NCI-H1048 (cell line): ENCODE data around the gene SNRPD3.
"Not testable (repeated sequence)": the region's sequence is repeated elsewhere in the genome, so short reads cannot be mapped to it uniquely, and the experiment has no call there.

Source experiments
- DNase-seq: peaks from one replicate; lab custom pipeline; 2025; lab: John Stamatoyannopoulos, UW

The SNRPD3 gene

DNA sequence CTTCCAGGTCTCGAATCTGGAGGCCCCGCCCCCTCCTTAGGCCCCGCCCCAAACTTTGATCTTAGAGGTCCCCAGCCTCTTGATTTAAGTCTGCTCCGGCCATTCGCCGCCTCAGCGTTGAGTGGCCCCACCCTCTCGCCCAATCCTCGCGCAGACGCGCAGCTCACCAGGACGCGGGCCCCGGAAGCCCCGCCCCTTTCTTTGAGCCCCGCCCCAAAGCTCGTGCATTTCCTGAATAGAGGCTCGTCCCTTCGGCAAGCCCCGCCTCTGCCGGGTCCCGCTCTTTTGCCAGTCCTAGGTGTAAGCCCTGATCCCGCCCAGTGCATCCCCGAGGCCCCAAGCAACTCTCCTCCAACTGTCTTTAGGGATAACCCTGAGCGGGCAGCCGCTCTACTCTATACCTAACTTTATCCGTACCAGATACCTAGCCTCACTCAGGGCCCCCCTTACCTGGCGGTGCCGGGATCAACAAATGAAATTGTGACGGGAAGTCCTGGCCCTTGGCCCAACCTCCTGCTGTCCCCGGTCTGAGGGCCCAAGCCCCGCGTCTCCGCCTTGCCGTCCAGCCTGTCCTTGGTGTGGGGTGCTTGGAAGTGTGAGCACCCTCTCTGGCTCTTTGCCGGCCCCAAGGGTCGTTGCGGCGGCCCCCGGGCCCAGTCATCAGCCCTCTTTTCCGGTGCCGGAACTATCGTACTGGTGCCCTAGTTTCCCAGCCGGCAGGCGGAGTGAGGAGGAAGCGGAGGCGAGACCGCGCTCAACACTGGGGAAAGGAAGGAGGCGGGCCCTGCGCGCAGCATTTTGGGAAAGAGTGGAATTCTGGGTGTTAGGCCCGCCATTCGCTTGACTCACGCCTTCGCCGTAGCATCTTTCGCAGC is at the start of gene SNRPD3:
TSS of gene SNRPD3 (plus strand) at position 835 of the 875 bp plus-strand sequence. CDS start 1,676 bp downstream, outside the sequence.
- peak; percentile 94 for DNase-seq

DNA sequence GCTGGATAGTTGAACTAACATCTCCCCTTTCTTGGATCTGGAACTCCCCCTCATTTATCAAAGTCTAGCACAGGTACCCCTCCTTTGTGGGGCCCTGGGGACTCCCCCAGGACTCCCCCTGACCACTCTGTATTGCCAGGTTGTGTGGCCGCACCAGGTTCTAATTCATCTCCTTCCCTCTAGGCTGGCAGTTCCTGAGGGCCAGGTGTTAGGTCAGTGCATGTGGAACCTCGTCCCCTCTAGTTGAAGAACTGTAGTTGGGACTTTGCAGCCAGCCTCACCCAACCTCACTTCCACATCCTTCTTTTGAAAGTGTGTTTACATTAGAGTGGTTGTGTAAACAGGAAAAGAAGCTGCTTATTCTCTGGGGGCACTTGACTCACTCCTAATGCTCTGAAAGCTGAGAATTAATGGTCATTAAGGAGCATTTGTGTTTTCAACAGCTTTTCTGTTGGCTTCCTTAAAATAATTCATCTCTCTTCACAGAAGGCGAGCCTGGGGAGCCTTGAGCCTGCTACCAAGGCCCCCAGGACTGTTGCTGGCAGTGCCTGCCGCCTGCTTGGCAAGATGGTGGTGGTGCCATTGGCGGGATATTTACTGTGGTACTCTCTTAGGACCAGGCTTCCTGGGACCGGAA is 48.9 kb upstream of the SNRPD3 start:
- no peak for DNase-seq

DNA sequence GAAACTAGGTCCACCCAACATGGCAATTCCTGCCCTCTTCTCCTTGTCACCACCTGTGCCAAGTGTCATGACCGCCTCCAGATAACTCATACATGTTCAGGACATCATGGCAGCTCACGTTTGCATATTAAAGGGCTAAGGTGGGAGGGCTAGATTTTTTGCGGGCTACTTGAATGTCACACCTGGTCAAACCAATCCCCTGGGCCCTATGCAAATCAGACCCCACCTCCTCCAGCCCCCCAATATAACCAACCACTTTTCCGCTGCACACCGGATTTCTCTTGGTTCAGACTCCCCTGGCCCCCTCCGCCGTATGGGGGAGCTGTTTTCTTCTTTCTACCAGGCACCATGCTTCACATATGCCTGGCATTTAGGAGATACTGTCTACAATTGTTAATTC is 48.1 kb upstream of the SNRPD3 start:
- no peak for DNase-seq

DNA sequence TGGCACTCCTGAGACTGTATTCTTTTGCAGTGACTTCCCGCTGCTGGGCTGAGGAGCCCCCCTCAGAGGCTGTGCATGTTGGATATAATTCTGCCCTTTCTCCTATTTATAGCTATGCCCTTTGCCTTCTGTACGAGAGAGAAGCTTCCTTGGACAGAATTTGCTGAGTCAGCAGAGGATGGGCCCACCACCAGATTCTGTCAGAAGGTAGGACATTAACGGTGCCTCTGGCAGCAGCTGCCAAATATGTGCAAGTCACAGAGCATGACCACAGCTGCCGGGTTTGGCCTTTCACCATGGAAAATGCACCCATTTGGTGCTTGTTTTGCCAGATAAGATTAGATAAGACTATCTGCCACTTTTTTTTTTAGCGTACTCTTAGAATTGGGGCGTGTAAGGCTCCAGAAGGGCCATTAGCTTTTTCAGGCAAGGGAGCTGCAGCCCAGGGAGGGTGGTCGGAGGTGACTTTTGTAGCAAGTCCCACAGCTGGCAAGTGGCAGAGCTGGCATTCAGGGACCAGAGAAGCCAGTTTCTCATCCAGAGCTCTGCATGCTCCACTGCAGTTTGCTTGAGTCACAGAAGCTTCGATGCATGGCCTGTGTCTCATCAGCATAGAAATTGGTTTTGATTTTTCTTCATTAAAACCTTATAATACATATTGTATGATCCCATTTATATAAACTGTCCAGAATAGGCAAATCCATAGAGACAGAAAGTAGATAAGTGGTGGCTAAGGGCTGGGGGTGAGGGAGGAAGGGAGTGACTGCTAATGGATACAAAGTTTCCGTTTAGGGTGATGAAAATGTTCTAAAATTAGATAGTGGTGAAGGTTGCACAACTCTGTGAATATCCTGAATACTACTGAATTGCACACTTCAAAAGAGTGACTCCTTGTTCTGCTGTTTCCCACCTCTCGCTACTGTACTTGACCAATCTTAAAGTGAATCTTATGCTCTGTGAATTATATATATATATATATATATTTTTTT is 44.9 kb upstream of the SNRPD3 start:
- DNase-seq = no peak

DNA sequence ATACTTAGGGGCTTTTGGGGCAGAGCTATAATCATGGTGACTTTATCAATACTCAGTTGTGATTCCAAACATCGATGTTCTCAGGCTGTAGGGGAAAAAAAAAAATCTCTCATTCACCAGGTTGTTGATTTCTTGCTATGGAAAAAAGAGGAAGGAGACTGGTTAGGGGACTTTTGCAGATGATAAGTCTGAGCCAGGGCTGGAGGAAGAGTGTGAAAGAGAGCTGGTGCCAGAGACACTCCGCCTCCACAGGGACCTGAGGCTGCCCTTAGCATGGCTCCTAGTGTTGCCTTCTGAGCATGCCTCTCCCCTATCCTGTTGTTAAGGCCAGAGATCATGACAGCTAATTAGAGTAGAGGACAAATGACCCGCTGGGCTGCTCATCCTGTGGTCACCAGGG is 43.8 kb upstream of the SNRPD3 start:
- no peak for DNase-seq

DNA sequence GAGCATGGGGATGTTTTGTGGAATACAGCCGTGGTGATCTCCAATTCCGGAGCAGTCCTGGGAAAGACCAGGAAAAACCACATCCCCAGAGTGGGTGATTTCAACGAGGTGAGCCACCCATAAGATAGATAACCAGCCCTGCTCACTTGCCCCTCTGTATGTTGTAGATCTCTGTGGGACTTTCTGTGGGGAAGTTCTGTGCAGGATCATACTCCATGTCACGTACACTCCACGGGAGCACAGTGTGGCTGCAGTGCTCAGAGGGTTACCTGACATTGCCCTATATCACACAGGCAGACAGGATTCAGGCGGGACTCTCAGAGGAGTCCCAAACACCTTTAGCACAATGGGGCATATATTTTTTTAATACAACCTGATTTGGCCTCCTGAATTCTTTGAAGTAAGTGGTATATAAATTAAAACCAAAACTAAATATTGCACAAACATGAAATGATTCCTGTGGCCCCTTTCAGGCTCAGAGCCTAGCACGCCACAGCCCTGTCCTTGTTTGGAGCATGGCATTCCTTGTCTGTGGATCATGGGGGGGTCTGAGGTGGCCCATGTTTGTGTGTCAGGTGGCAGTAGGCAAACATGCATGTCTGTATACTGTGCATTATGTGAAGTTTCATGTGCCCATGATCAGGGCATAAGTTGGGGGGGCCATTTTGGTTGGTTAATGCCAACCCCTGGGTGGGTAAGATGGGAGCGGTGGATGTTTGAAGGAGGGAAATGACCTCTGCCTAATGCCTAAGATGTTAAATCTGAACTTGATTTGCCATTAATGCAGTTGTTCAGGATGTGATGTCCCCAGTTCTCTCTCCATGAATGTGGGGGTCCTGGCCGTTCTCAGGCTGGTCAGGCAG is 42.2 kb upstream of the SNRPD3 start:
- no peak for DNase-seq

DNA sequence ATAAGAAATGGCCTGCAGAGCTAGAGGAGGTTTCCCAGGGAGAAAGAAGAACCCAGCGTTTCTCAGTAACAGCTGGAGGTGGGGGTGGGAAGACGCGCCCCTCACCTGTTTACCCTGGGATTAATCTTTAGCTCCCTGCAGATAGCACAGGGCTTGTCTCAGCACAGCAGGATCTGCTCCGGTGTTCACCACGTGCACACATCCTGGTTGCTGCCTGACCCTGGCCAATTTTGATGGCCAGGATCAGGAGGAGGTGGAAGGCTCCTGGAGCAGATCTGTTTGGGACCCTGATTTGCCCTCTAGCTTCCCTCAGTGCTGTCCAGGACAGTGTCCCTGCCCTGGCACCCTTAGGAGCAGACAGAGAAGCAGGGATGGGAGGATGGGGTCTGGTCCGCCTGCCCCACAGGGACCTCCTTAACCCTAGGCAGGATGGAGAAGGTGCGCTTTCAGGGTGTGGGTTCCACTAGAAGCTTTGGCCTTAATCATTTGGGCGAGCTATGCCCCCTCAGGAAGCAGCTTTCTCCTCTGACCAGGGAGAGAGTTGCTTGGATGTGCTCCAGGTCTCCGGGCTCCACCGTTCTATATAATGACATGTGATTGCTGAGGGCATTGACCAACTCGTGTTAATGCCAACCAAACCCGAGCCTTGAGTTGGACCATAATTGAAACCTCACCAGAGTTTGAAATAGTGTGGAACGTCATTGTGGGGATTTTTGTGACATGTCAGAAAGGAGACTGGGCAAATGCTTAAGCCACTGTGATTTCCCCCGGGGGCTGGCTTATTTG is 41.4 kb upstream of the SNRPD3 start:
- no peak for DNase-seq

DNA sequence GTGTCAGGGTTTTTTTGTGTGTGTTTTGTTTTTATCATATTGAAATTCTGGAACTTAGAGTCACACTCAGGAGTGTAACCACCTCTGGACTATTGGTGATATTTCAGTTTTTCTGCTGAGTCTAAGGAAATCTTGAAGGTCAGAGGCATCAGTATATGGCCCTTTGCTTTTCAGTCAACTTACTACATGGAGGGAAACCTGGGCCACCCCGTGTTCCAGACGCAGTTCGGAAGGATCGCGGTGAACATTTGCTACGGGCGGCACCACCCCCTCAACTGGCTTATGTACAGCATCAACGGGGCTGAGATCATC is 40.8 kb upstream of the SNRPD3 start:
- DNase-seq = no peak

DNA sequence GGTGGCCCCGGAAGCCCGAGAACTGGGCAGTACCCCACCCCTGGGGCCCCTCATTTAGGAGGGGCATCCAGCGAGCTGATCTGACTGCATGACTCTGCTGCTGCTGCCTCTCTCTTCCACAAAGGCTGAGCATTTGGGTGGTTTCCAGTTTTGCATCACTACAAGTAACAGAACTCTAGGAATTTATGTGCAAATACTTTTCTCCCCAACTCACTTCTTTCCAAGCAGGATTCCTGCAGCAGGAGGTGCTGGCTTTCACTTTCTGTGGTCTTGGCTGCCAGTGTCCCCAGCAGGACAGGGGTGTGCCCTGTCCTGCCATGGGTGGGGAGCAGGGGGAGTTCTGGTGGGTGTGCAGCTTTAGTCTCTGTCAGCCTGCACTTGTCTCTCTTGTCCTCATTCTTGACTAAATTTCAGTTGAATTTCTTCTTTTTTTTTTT is 39.5 kb upstream of the SNRPD3 start:
- no peak for DNase-seq

DNA sequence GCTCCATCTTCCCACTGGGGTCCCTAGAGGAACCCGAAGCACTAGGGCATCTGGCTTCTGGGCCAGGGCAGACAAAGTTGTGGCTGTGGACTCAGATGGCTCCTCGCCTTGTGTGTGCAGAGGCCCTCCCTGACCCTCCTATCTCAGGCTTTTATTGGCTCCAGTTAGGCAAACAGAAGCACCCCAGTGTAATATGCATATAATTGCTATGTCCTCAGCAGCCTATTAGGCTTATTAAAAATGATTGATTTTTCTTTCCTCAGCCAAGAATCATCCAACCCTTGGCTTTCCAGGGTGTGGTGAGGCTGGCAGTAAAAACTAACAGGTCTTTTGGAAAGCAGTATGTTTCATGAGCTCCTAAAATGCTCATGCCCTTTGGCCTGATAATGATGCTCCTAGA is 38.4 kb upstream of the SNRPD3 start:
- DNase-seq = no peak

DNA sequence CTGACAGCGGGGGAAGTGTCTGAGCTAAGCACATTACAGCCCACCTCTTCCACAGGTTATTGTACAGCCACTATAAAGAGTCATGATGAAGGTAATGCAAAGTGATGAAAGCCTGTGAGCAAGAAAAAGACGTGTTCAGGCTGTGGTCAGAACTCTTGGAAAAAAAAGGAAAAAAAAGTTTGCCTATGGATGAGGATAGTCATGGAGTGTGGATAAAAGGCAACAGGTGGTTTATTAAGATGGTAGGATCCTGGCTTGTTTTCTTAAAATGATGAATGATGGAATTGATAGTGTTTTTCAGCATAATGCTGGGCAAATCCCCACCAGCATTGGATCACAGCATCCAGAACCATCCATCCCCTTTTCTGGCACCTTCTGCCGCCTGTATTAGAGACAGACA is 37.6 kb upstream of the SNRPD3 start:
- DNase-seq = no peak

DNA sequence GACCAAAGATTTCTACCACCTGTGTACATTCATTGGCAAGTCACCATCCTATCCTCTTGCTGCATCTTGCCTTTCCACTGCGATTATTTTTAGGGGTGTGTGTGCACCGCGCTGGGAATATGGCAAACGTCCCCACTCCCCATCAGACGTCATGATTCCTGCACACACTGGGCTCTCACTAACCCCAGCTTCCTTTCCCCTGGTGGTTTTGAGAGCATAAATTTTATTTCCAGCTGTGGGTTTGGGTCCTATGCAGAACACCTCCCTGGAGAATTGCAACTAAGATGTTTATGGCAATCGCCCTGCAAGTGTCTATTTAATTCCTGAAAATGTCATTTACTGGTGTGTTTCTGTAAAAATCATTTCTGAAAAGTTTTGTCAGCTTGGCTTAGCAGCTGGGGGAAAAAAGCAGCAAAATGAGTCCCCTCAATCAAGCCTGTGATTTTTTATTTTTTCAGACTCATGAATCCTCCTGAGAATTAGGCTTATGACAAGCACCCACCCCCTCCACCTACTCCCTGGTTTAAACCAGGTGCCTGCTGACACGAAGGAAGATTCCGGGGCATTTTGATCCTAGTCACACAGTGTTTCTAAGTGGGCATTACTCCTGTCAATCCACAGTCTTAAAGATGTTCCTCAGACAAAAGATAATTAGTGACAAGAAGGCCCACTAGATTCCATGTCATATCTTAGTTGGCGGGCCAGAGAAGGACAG is 36.9 kb upstream of the SNRPD3 start:
- no peak for DNase-seq

DNA sequence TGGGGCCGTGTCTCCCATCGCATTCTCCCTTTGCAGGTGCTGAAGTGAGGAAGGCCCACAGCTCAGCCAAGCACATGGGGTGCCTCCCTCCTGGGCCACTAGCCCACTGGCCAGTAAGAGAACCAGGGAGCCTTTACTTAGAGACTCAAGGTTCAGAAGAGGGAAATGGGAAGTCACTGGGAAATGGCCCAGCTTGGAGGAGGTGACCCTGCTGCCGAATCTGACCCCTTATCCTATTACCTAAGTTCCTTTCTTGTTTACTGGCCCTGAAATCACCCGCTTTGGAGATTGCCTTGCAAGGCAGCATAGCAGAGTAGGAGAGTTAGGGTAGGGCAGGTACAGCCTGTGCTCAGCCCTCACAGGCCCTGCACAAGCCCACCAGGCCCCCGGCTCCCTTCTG is 36.3 kb upstream of the SNRPD3 start:
- DNase-seq = no peak

DNA sequence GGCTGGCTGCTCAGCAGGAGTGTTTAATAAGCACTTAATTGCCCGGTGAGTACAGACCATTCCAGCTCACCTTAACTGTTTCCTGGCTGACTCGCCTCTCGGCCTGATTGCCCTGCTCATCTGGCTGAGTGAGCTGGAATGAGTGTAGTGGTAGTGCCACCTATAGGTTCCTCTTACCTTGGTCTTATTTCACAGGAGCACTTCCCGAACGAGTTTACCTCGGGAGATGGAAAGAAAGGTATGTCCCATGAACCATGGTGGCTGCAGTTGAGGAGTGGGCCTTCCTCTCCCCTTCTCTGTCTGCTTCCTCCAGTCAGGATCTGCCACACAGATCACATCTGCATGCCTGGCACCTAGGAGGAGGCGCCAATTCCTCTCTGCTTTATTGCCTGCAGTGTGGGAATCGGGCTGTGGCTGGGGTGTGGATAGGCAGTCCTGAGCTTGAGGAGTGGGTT is 34.0 kb upstream of the SNRPD3 start:
- no peak for DNase-seq

DNA sequence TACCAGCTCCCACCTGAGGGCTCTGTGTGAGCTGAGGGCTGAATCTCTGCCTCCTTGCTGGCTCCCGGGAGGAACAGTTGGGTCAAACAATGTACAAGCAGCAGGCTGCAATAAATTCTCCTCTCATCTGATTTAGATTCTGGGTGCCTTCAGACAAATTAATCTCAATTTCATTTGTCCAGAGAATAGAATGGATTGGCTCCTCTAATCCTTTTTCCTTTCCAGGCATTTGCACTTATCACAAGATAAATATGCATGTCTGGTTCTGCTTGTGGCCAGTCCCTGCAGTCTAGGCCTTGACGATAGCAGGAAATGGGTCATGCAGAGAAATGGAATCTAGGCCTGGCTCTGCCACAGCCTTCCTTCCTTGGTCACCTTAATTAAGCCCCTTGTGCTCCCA is 31.9 kb upstream of the SNRPD3 start:
- no peak for DNase-seq

DNA sequence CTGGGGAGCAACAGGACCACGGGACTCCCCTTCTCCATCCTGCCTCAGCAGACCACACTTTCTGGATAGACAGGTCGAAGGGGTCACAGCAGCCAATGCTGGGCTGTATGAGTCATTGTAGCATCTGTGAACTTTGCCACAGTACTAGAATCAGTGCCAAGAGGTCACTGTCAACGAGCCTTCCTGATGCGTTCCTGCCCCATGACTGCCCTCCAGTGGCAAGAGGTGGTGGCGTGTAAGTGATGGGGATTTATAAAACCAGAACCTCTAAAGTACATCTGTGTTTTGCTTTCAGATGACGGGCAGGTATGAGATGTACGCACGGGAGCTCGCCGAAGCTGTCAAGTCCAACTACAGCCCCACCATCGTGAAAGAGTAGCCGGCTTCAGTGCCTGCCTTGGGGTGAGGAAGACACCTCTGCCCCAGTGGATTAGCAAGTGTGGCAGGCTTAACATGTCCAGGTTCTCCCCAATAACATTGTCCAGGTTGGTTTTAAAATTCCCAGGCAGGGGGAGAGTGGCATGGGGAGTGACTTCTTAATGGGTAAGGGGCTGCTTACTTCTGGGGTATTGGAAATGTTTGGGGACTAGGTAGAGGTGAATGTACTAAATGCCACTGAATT is 30.3 kb upstream of the SNRPD3 start:
- no peak for DNase-seq

DNA sequence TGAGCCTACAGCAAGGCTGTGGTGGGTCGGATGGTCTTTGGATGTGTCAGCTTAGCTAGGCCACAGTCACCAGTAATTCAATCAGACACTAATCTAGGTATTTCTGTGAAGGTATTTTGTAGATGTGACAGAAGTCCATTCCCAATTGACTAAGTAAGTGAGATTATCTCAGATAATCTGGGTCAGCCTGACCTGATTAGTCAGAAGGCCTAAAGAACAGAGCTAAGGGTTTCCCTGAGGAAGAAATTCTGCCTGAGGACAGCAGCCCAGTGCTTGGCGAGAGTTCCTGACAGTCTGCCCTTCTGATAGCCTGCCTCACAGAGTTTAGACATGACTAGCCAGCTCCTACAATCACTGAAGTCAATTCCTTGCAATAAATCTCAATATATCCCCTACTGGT is 29.6 kb upstream of the SNRPD3 start:
- DNase-seq = no peak

DNA sequence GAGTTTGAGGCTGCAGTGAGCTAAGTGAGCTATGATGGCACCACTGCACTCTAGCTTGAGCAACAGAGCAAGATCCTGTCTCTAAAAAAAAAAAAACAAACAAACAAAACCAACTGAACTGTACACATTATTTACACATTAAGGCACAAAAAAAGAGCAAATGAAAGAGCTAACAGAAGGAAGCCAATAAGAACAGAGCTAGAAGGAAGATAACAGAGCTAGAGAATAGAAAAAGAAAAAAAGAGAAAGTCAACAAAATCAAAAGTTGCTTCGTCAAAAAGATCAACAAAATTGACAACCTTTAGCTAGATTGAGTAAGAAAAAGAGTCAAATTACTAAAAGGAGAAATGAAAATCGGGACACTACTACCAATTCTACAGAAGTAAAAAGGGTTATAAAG is 25.9 kb upstream of the SNRPD3 start:
- DNase-seq = no peak

DNA sequence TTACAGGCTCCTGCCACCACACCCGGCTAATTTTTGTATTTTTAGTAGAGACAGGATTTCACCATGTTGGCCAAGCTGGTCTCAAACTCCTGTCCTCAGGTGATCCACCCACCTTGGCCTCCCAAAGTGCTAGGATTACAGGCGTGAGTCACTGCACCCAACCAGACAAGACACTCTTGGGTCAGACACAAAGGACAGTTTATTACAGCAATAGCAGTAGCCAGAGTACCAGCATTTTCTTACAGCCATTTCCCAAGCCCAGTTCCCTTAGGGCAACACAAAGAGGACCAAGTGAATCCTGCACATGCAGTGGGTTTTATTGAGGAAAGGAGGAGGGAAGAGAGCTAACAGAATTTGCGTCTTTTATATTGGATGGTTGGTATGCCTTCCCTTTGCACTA is 24.8 kb upstream of the SNRPD3 start:
- not testable (repeated sequence) for DNase-seq

DNA sequence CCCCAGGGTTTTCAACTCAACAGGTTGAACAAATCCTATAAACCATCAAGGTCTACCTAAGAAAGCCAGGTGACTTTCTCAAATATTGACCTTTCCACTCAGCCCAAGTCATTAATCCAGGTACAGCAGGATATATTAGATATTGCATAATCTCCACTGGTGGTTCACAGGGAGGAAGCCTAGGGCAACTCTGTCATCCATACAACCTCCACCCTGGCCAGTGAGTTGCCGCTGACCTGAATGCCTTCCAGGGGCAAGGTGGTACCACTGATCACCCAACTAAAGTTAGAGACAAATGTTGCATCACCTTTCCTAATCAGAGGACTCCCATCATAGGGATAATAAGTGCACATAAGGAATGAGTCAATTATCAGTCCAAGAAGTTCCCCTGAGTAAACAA is 23.7 kb upstream of the SNRPD3 start:
- DNase-seq = no peak
